Measurements from ENCODE around the gene CINP.

CINP gene

GRCh38 chr14:102362545-102363181, at the start of gene CINP, which contains the start of gene TECPR2:
Gene CINP, minus strand, starts transcription at chr14:102362890. Its CDS starts 39 bp downstream, at chr14:102362851.
Gene TECPR2, plus strand, starts transcription at chr14:102362941. Its CDS starts 13,781 bp downstream, at chr14:102376722.
- DNase-seq = peak; percentile 97

- no peak for DNase-seq
These were observed 46.0 kb upstream of the CINP start for GRCh38 chr14:102408724-102409123.

- DNase-seq = no peak
These were observed 44.6 kb upstream of the CINP start for GRCh38 chr14:102407258-102407657.

- DNase-seq = no peak
These were observed 40.3 kb upstream of the CINP start for GRCh38 chr14:102403028-102403427.

DNA sequence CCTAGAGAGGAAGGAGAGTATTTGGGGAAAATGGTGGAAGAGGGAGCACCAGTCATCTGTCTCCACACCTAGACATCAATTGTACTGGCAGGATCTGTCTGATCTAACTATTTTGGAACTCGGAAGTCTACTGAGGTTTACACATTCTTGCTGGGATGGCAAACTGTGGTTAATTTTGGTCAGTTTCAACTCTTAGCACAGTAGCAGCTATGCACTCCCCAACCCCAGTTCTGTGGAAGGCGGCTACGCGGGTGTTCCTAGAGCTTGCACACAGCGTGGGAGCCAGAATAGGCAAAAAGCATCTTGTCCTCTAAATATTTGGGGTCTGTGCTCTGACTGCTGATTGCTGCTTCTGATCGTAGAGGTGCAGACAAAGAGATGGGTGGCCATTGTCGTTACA, 33.8 kb upstream of the CINP start:
- no peak for DNase-seq

GRCh38 chr14:102394717-102395375, 32.2 kb upstream of the CINP start:
- DNase-seq = no peak

GRCh38 chr14:102392506-102392905, 29.8 kb upstream of the CINP start:
- no peak for DNase-seq

DNA sequence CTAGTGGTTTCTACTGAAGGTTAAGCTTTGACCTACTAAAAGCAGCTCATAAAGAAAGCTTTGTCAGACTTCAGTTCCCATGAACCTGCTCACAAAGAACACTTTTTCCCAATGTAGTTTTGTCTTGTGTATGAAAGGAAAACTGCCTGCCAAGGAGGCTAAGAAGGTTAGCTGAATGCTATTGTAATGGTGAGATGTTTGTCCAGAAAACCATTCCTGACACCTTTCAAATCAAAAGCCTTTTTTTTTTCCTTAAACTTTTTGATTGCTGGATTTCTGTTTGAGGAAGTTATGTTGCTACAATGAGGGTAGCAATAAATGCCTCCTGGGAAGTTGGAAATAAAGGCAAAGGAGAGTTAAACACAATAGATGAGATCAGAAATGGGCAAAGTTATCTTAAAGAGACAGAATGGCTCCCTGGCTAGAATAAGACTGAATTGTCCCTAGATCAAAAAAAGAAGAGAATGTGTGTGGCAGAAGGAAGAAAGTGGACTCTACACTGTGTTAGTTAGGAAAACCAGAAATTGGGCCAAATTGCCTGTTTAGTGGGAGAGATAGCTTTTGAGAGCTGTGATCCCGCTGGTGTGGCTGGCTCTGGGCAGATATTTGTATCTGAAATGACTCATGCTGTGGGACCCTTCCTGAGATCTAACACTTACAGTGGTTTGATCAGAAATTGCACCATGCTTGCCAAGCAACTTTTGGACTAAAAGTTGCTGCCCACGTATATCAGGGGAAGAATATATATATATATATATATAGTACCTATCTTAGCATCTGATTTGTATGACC, 27.6 kb upstream of the CINP start:
- DNase-seq = no peak

GRCh38 chr14:102389246-102389645, 26.6 kb upstream of the CINP start:
- DNase-seq = no peak

GRCh38 chr14:102387086-102387485, 24.4 kb upstream of the CINP start:
- no peak for DNase-seq

- DNase-seq = no peak
These were observed 16.1 kb upstream of the CINP start for GRCh38 chr14:102378830-102379229.

DNA sequence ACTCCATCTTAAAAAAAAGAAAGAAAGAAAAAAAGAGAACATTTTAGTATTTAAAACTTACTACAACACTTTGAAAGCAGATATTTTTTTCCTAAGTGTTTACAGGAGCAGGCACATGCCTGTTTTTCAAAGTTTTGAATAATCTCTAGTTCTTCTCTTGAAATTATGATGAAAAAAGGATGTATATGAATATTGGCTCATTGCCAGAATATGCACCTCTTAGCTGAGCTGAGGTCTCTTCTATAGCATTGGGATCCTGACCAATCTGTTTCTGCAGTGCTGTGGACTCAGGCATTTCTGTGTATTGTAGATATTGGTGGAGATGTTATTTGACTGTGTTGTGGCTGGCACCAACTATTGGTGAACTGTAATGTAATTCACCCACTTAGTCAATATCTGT, 15.0 kb upstream of the CINP start:
- DNase-seq = no peak

DNA sequence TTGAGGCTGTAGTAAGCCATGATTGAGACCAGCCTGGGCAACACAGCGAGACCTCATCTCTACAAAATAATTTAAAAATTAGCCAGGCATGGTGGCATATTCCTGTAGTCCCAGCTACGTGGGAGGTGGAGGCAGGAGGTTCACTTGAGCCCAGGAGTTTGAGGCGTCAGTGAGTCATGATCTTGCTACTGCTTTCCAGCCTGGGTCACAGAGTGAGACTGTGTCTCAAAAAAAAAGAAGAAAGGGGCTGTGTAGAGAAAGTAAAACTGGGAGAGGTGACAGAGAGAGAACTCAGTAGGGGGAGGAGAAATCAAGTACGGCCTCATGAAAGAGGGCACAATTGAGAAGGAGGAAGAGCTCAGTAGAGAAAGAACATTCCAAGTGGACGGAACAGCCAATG, 12.4 kb upstream of the CINP start:
- DNase-seq = no peak

DNA sequence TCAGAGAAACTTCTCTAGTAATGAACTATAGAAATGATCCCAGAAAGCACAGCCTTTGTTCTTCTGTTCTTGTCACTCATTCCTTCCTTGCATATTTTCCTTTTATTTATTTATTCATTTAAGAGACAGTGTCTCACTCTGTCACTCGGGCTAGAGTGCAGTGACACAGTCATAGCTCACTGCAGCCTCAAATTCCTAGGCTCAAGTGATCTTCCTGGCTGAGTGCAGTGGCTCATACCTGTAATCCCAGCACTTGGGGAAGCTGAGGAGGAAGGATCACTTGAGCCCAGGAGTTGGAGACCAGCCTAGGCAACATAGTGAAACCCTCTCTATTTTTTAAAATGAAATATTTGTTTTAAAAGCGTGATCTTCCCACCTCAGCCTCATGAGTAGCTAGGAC, 11.6 kb upstream of the CINP start:
- no peak for DNase-seq

DNA sequence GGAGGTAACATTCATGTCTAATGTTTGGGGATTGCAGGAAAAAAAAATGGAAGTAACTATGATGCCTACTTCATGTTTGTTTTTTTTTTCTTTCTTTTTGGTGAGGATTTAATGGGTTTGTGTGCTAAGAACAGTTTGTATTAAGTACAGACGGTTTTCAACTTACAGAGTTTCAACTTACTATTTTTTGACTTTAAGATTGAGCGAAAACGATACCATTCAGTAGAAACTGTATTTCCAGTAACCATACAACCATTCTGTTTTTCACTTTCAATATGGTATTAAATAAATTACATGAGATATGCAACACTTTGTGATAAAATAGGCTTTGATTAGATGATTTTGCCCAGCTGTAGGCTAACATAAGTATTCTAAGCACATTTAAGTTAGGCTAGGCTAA, 10.4 kb upstream of the CINP start:
- no peak for DNase-seq

- DNase-seq = no peak
These were observed 8.7 kb upstream of the CINP start for GRCh38 chr14:102371361-102371760.

- no peak for DNase-seq
These were observed 7.7 kb upstream of the CINP start for GRCh38 chr14:102370305-102370809.

DNA sequence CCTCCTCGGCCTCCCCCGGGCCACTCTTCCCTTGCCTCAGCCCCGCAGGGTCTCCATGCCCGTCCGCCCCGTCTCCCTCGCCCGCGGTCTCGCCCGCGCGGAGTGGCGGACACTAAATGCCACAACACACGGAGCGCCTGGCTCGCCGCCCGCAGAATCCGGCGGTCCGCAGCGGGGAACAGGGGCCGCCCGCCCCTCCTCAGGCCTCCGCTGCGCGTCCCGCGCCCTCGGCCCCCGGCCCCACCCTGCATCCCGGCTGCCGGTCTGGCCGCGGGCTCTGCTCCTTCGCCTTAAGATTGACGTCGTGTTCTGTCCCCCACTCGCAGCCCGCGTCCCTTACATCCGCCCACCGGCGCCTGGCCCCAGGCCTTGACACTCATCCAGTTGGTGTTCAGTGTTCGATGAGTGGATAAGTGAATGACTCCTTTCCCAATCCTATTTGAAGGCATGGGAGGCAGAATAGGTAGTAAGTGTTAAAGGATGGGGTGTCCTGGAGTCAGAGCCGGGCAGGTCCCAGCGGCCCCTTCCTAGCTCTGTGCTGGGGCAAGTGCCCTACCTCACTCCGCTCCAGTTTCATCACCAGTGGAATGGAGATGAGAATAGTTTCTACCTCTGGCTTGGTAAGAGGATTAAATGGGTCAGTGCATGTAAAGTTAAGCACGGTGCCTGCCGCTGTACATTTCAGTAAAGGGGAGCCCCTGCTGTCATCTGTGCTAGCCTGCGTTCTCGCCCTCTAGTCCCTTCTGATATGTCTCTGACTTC, 673 bp upstream of the CINP start:
- peak; percentile 37 for DNase-seq

- DNase-seq = peak; percentile 39
These were observed 606 bp downstream of the CINP start for GRCh38 chr14:102362084-102362483.

- no peak for DNase-seq
These were observed 2.3 kb downstream of the CINP start for GRCh38 chr14:102360388-102360787.

GRCh38 chr14:102359341-102359740, 3.3 kb downstream of the CINP start:
- no peak for DNase-seq

DNA sequence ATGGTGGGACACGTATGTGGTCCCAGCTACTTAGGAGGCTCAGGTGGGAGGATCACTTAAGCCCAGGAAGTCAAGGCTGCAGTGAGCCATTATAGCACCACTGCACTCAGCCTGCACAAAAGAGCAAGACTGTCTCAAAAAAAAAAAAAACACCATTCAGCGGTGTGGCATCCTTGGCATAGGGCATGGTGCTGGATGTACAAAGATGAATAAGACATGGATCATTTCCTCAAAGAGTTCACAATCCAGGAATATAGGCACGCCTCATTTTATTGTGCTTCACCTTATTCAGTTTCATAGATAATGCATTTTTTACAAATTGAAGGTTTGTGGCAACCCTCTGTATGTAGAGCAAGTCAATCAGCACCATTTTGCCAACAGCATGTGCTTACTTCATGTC, 6.4 kb downstream of the CINP start:
- no peak for DNase-seq

GRCh38 chr14:102353126-102353619, 9.5 kb downstream of the CINP start:
- DNase-seq = no peak
